Ramos (cell line): Measurements from ENCODE around the gene SHISA9.
"Not testable (repeated sequence)": the region's sequence is repeated elsewhere in the genome, so short reads cannot be mapped to it uniquely, and the experiment has no call there.

ENCODE experiments used
- in situ Hi-C: fragments of 300-500 bp; cut with MboI; formaldehyde crosslinking; loops from one replicate; pipeline ENCODE4 v1.14.3; 2022; ENCODE audit warnings: low sequenced_read_pairs; ENCODE audit not compliant: unreplicated experiment

SHISA9 gene

DNA sequence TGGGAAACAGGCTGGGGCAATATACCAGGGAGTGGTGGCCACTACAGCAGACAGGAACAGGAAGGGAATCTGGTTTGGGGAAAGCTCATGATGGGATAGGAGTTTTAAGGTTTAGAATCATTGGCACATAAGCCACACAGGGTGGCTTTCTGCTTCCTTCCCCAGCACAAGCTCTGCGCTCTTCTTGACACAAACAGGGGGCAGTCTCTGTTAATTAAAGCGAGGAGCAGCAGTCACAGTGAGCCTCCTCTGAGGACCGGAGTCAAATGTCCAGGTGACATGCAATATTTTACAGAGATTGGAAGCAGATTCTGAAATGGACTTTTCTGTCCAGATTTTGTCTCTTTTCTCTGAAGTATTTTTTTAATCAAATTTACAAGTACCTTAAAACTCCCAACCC is 2.8 kb upstream of the SHISA9 start:
- in situ Hi-C loops = no loop called here

- in situ Hi-C loops = no loop called here
Measured at GRCh38 chr16:12899529-12900143, 1.8 kb upstream of the SHISA9 start.

DNA sequence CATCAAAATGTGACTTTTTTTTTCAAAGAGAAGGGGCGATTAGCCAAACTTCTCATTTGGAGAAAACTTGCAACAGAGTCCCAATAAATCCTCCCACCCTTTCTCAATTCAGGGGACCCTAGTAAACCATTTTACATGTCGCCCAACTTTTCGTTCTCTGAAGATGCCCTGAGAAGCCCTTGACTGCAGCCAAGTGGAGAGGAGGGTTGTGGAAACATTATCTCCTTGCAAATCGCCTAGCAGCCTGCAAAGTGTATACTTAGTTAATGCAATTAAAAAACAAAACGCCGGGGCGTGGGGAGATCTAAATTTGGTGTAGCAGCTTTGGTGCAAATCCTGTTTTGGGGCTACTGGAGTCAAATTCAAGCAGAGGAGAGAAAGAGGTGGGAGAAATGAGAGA is 1.2 kb upstream of the SHISA9 start:
- in situ Hi-C loops = no loop called here

DNA sequence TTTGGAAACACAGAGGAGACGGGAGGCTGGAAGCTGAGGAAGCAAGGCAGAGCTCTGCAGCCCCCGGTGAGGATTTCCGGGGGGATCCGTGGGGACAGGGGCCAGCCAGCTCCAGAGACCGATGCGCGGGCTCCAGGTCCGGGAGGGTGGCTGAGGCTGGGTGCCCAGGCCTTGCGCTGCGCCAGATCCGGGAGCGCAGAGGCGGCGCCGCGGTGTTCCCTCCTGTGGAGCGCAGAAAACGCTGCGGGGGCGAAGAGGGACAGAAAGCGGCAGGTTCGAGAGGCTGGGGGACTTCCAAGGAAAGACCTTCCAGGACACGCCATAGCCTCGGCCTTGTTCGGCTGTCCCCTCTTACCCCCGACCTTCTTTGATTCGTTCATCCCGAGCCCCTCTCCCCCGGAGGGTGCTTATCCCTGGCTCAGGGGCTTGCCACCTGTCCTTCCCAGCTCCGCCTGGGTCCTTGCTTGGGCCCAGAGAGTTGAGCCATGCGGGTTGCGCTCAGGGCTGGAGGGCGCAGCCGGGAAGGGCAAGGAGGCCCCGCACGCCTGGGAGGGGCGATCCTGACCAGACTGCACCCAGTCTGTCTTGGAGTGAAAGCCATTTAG is 697 bp upstream of the SHISA9 start:
- in situ Hi-C loops = no loop called here

DNA sequence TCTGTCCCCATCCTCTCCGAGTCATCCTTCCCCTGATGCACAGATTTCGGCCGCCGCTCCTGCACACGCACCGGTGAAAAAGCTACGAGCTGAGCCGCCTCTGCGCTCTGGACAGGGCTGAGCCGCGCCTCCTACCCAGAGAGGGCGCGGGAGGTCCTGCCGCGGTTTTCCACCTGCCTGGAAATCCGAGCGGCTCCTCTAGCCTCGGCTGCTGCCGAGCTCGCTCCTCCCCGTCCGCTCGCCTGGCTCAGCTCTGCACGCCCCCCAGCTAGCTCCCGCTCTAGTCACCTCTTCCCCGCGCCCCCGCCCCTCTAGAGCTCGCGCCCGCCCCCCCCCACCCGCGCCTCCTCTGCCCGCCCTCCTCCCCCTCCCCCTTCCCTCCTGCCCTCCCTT is 198 bp upstream of the SHISA9 start:
- in situ Hi-C loops = no loop called here

DNA sequence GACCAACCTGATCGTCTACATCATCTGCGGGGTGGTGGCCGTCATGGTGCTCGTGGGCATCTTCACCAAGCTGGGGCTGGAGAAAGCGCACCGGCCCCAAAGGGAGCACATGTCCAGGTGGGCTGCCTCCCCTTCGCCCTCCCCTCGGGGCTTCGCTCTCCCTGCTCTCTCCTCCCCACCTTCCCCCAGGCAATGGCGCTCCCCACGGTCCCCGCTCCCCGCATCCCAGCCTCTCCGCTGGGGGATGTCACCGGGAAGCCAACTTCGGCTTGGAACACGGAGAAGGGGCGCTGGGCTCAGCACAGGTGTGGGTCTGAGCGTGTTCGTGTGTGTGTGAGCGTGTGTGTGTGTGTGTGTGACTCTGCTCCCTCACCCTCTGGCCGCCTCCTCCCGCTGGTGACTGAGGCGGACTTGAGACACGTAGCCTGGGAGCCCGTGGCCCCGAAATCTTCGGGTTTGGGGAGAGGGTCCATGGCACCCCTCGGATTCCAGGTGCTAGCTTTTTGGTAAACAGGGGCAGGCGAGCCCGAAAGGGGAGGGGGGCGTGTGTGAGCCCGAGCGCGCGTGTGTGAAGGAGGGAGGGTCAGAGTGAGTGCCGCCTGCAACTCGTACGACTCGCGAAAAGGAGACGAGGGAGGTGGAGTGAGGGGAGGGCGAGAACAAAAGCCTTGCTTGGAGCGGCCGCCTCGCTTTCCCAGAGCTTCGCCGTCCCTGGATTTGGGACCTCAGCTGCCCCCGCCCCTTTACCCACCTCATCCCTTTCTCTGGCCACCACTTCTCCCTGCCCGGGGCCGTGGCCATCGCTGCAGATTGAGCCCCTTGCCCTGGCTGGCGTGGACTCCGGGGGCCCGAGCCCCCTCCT is 1.3 kb downstream of the SHISA9 start:
- in situ Hi-C loops = no loop called here

GRCh38 chr16:12903407-12904328 is 2.3 kb downstream of the SHISA9 start:
- in situ Hi-C loops = no loop called here

GRCh38 chr16:12904329-12904671 is 2.9 kb downstream of the SHISA9 start:
- in situ Hi-C loops = no loop called here

DNA sequence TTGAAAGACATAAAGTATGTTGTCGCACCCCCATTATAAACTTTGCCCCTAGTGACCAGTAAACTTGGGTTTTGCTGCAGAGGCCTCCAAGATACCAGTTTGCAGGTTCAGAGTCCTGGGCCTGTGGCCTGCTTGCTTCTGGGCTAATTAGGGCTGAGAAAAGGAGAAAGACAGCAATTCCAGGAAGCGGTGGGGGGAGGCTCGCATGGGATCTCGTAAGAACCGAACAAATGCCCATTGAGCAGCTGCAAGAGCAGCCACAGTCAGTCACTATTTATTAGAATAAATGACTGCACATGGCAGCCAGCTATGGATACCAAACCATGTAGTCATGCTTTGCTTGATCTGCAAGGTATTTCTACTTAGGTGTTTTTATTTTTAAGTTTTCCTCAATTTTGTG is 4.9 kb downstream of the SHISA9 start:
- in situ Hi-C loops = no loop called here

GRCh38 chr16:12906765-12907516 is 5.5 kb downstream of the SHISA9 start:
- in situ Hi-C loops = no loop called here

GRCh38 chr16:12907670-12908233 is 6.4 kb downstream of the SHISA9 start:
- in situ Hi-C loops = no loop called here

- in situ Hi-C loops = no loop called here
Measured at GRCh38 chr16:12917246-12917645, 15.8 kb downstream of the SHISA9 start.

DNA sequence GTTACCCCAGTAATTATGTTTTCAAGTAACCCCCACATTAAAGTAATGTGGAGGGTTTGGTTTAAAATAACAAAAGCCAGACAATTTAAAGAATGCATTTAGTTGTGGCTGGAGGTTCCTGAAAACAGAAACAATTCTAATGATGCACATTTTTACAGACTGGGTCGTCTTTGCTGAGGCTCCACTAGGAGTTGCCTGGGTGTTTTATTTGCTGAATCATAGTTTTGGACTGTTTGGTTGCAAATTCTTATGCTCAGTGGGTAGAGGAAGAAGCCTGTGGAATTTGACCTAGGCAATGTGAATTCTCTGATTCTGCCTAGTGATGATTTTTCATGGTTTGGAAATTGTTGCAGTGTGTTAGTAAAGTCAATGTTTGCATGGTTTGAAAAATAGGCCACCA is 16.3 kb downstream of the SHISA9 start:
- in situ Hi-C loops = no loop called here

DNA sequence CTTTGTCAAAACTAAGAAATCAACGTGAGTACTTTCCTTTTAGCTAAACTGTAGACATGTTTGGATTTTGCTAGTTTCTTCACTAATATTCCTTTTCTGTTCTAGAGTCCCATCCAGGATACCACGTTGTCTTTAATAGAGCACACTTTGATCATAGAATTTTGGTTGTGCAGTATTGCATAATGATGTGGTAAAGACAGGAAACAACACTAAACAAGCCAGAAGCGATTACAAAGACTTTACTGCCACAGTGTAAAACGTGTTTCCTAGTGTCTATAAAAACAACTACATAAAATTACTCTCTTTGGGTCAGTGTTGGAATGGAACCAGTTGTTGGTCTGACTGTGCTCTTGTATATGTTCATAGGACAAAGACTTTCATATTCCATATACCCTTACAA is 19.3 kb downstream of the SHISA9 start:
- in situ Hi-C loops = no loop called here

DNA sequence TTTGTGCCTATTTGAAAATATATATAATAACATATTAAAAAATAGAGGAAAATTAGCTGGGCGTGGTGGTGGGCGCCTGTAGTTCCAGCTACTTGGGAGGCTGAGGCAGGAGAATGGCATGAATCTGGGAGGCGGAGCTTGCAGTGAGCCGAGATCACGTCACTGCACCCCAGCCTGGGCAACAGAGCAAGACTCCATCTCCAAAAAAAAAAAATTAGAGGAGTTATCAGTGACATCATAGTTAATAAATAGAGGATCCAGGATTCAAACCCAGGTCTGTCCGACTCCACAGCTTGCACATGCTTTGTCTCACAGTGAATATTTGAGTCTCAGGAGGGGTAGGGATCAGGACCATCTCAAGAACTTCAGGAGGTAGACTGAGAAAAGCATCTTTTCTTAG is 22.2 kb downstream of the SHISA9 start:
- in situ Hi-C loops = not testable (repeated sequence)

DNA sequence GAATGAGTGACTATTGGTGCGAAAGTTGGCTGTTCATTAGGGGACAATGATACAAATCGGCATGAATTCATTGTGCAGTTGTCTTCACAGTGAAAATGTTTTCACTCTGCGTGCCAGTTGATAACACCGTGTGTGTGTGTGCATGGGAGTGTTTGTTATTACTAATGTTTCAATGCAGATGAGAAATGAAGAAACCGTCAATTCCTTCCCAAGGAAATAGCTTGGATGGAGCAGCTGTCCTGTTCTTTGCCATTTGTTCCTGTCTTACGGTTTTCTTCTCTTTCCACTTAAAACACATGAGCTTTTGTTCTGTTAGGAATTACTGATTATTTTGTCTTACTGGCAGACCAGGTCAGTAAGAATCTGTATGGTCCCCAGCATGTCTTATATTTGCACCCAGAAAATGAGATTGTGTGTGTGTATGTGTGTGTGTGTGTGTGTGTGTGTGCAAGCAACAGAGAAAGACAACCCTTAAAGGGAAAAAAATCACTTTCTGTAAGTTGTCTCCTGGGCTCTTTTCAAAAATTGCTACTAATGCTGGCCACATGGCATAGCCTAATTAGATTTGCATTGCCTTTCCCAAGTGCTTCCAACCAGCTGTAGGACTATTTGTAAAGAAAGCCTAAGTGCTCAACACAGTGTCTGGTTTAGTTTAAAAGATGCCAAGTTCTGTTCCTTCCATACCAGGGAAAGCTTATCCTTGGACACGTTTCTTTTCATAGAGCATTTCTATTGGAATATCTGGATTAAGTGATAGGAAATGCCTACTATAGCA is 23.8 kb downstream of the SHISA9 start:
- in situ Hi-C loops = no loop called here

GRCh38 chr16:12927591-12927990 is 26.2 kb downstream of the SHISA9 start:
- in situ Hi-C loops = no loop called here

DNA sequence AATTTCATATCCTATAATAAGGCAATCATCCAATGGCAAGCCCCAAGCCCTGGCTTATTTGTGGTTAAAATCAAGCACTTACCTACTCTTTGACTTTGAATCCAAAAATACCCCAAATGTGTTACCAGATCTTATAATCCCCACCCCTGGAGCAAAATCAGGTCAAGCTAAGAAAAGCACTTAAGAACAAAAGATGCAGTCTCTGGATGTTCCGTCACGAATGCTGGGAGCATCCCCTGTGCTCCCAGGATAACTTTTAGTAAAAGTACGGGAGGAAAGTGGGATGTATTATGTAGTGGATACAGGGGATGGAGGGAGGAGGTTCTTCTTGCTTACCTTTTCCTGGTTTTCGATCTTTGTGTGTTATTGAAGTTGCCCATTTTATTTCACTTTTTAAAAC is 29.5 kb downstream of the SHISA9 start:
- in situ Hi-C loops = no loop called here

DNA sequence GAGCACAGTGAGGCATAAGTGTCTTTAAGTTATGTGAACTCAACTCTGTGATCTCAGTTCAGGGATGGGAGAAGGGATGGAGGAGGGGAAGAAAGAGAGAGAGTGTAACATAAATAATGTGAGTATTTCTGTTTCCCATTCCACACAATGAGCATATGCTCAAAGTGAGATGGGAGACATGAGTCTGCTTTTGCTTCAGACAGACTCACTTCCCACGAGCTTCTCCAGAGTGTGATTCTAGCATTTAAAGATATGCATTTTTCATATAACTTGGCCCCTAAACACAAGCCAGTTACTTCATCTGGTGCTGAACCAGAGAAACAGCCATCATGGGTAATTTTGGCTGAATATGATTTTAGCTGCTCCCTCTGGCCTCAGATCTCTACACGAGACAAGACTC is 35.0 kb downstream of the SHISA9 start:
- in situ Hi-C loops = no loop called here
